ENCODE data around the gene FNDC1. TPM values are rescaled to one million over a fixed set of nuclear protein-coding genes. Genes with fewer than 3 reads are reported as not detected.

The FNDC1 gene
- total and polyA plus RNA-seq, 2 of the 13 experiments (the other 11 are each of a cell fraction or from before 2014, with no cell fraction given) = not detected

- TF ChIP-seq ZNF318 (CRISPR knock-in tag; IDR thresholded peaks at IDR 0.05) (no peak), ZNF816 (CRISPR knock-in tag; IDR thresholded peaks at IDR 0.05; ENCODE audit: borderline replicate concordance) (no peak), ZNF367 (CRISPR knock-in tag; IDR thresholded peaks at IDR 0.05; ENCODE audit: borderline replicate concordance) (no peak), SRY (CRISPR knock-in tag; IDR thresholded peaks at IDR 0.05) (no peak), HBP1 (CRISPR knock-in tag; IDR thresholded peaks at IDR 0.05; ENCODE audit: low read depth) (no peak)
Measured at GRCh38 chr6:159193923-159194322, 24.7 kb downstream of the FNDC1 start (continued).
